Transverse colon (tissue), 4 donors: ENCODE data around the gene ARHGAP12. TPM values are rescaled to one million over a fixed set of nuclear protein-coding genes. Genes with fewer than 3 reads are reported as not detected.

Experiments used
- DNase-seq: peaks from one replicate; pipeline ENCODE4 v3.0.0-alpha.2; 2019
- H3K27ac ChIP-seq, 4 donors: fragments of 200-600 bp; sonication (generic); 2 replicates each; pipeline ENCODE4 v1.5.1; 2016 to 2018; ENCODE audit warnings: inconsistent platforms in 4 of 4
- H3K27me3 ChIP-seq: fragments of 200-600 bp; sonication (generic); 2 replicates; pipeline ENCODE4 v1.5.1; 2017; ENCODE audit warnings: inconsistent platforms
- H3K36me3 ChIP-seq, 4 donors: fragments of 200-600 bp; sonication (generic); 2 replicates each; pipeline ENCODE4 v1.5.1; 2017 to 2019; ENCODE audit warnings: inconsistent platforms in 4 of 4
- H3K4me1 ChIP-seq, 4 donors: fragments of 200-600 bp; sonication (generic); 2 replicates each; pipeline ENCODE4 v1.5.1; 2017 to 2020; ENCODE audit warnings: inconsistent platforms in 4 of 4
- H3K4me3 ChIP-seq, 4 donors: fragments of 200-600 bp; sonication (generic); 1 replicate in 1 of 4; 2 replicates in 3 of 4; pipeline versions ENCODE4 v1.5.1 to v1.6.1; 2017 to 2019; ENCODE audit warnings: inconsistent platforms in 4 of 4
- H3K9me3 ChIP-seq, 2 donors: fragments of 200-600 bp; sonication (generic); 2 replicates each; pipeline ENCODE4 v1.5.1; 2017 to 2019; ENCODE audit warnings: inconsistent platforms in 2 of 2
- EP300 ChIP-seq: sonication (generic); formaldehyde crosslinking; IDR thresholded peaks from one replicate; pipeline ENCODE4 v1.6.1; 2017; ENCODE audit warnings: antibody characterized with exemption, low read depth
- POLR2A ChIP-seq: fragments of 450-650 bp; IDR thresholded peaks from one replicate; pipeline ENCODE4 v1.6.1; 2016; ENCODE audit warnings: antibody characterized with exemption, mild to moderate bottlenecking, moderate library complexity
- POLR2AphosphoS5 ChIP-seq, 3 donors: sonication (generic); formaldehyde crosslinking; IDR thresholded peaks; one replicate each; pipeline ENCODE4 v1.6.1; 2016; ENCODE audit warnings: antibody characterized with exemption in 3 of 3
- WGBS, 2 donors: methylation state at CpG; one replicate each; pipeline ENCODE4 v1.1.5; 2018; ENCODE audit warnings: low coverage in 1 of 2; 5-methylcytosine and 5-hydroxymethylcytosine counted together
- in situ Hi-C, 4 donors: fragments of 200-750 bp; cut with MboI; loops; one replicate each; pipeline versions ENCODE4 v1.15.0 to v1.15.1; 2017; ENCODE audit warnings: low sequenced_read_pairs in 3 of 4, low pct_ligation_motif_present in 1 of 4, low pct_unique_long_range_greater_than_20kb in 1 of 4
- intact Hi-C: fragments of 100-400 bp; cut with DNase I; formaldehyde crosslinking; loops from one replicate; pipeline ENCODE4 v1.15.1; 2023; ENCODE audit warnings: low total_unique reads
- total RNA-seq, 4 donors: library from RNA; depleted of rRNA; stranded (reverse); fragments of >200 nt; gene quantifications; one replicate each; pipeline ENCODE4 v1.1.0, GENCODE V29; 2016
- TF ChIP-seq, protein P1 (sequence below), 5 experiments: fragments of 200-600 bp in 3 of 5; fragments of 450-650 bp in 2 of 5; sonication (generic) in 3 of 5; IDR thresholded peaks; 1 replicate in 2 of 5; 2 replicates in 3 of 5; pipeline ENCODE4 v1.5.1; 2016 to 2017; ENCODE audit warnings: antibody characterized with exemption in 5 of 5, inconsistent platforms in 3 of 5, mild to moderate bottlenecking in 2 of 5, moderate library complexity in 1 of 5

ARHGAP12 gene
- total RNA-seq, 4 donors from 2014 or later: 19.9 to 60.5 (median 46.1) TPM

DNA sequence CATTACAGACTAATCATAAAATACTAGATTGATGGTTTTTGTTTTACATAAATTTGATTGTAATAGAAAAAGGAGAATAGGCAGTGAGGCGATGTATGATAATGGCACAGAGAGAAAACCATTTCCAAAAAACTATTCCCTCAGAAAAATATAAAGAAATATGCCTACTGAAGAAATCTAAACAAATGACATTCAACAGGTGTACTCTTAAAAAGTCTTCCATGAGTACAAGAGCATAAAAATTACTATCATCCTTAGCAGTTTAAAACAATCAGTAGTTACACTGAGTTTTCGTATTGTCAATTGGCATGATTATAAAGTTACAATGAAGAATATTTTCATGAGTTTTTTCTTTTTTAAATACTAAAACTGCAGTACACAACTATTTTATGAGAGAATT lies 75.0 kb downstream of the ARHGAP12 start:
- Histone ChIP-seq H3K4me1 (no peaks in the 10 kb centered on the region), H3K27ac (no peak overlapping the region), H3K36me3 (peaks cover 0 to 7% (median 0%) of the 10 kb centered on the region in 4 donors), H3K27me3 (no peaks in the 10 kb centered on the region), H3K9me3 (no peaks in the 10 kb centered on the region), H3K4me3 (no peak overlapping the region)
- TF ChIP-seq, protein P1, sequence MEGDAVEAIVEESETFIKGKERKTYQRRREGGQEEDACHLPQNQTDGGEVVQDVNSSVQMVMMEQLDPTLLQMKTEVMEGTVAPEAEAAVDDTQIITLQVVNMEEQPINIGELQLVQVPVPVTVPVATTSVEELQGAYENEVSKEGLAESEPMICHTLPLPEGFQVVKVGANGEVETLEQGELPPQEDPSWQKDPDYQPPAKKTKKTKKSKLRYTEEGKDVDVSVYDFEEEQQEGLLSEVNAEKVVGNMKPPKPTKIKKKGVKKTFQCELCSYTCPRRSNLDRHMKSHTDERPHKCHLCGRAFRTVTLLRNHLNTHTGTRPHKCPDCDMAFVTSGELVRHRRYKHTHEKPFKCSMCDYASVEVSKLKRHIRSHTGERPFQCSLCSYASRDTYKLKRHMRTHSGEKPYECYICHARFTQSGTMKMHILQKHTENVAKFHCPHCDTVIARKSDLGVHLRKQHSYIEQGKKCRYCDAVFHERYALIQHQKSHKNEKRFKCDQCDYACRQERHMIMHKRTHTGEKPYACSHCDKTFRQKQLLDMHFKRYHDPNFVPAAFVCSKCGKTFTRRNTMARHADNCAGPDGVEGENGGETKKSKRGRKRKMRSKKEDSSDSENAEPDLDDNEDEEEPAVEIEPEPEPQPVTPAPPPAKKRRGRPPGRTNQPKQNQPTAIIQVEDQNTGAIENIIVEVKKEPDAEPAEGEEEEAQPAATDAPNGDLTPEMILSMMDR (IDR thresholded peaks at IDR 0.05): no peak
- TF ChIP-seq POLR2AphosphoS5 (IDR thresholded peaks at IDR 0.05) (no peak), POLR2A (no peak), EP300 (no peak)
- intact Hi-C loops (no loop called here), in situ Hi-C loops (loop anchor here in 3 of 4 donors (10.0 to 25.0 kb wide), 3 partner anchors 101 to 359 kb away; no protein-coding TSS in a partner anchor)
- DNase-seq: no peak
- 70 to 96% methylated on average over 2 of the region's 2 CpGs for WGBS, 2 donors

DNA sequence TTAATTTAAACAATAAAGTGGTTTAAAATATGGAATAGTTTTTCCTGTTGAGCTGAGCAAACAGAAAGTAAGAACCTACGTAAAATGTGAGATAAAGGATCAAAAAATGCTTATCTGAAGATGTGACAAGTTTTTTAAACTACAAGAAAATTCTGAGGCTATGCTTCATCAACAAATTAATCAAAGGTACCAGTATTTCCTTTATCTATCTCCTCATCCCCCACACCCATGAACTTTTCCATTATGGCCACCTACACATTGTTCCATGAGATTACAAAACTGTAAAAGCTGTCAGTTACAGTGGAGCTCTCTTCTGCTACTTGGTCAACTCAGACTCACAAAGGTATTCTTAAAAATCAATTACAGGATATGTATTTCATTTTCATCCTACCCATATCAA lies 77.4 kb downstream of the ARHGAP12 start:
- WGBS, 2 donors: 95% methylated on average over 1 of the region's 1 CpG
- Histone ChIP-seq H3K4me3 (no peak overlapping the region), H3K9me3 (no peaks in the 10 kb centered on the region), H3K27me3 (no peaks in the 10 kb centered on the region), H3K36me3 (no peaks in the 10 kb centered on the region), H3K27ac (no peak overlapping the region), H3K4me1 (no peaks in the 10 kb centered on the region)
- in situ Hi-C loops (loop anchor here in 3 of 4 donors (10.0 to 25.0 kb wide), 3 partner anchors 104 to 361 kb away; no protein-coding TSS in a partner anchor), intact Hi-C loops (no loop called here)
- no peak for DNase-seq
- TF ChIP-seq EP300: no peak
- TF ChIP-seq, protein P1 (IDR thresholded peaks at IDR 0.05): no peak
- TF ChIP-seq POLR2A: no peak
- TF ChIP-seq POLR2AphosphoS5 (IDR thresholded peaks at IDR 0.05): no peak

DNA sequence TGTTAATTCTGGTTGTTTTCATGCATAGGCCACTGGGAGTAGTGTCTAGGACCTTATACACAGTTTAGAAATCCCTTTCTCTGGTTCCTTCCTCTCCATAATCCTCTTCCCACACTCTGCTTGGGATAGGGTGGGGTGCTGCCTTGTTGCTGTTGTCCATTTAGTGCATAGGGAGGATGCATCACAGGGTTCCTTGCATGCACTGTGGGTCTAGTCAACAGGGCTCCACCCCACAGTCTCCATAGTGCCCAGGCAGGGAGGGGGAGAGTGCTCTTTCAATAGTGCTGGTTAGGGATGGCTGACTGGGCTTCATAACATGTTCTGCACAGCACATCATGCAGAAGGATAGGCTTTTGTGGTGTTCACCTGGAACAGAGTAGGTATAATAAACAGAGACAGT lies 81.1 kb downstream of the ARHGAP12 start:
- in situ Hi-C loops (no loop called here), intact Hi-C loops (no loop called here)

DNA sequence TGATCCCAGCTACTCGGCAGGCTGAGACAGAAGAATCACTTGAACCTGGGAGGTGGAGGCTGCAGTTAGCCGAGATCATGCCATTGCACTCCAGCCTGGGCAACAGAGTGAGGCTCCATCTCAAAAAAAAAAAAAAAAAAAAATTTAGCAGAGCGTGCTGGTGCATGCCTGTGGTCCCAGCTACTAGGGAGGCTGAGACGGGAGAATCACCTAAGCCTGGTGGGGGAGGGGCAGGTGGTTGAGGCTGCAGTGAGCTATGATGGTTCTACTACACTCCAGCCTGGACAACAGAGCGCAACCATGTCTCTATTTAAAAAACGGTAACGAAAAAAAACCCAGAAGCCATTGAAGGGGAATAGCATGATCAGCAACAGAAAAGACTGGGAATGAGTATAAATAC lies 89.9 kb downstream of the ARHGAP12 start:
- intact Hi-C loops: no loop called here
- Histone ChIP-seq H3K36me3 (peaks cover 0 to 9% (median 0%) of the 10 kb centered on the region in 4 donors), H3K27me3 (no peaks in the 10 kb centered on the region), H3K4me3 (no peak overlapping the region), H3K27ac (no peak overlapping the region), H3K9me3 (no peaks in the 10 kb centered on the region), H3K4me1 (no peaks in the 10 kb centered on the region)
- 97 to 100% methylated on average over 4 to 7 of the region's 7 CpGs for WGBS, 2 donors
- in situ Hi-C loops: no loop called here
- no peak for DNase-seq
- TF ChIP-seq POLR2A (no peak), POLR2AphosphoS5 (IDR thresholded peaks at IDR 0.05) (no peak), EP300 (no peak)
- TF ChIP-seq, protein P1 (IDR thresholded peaks at IDR 0.05): no peak

More for the DNA sequence above, 81.1 kb downstream of the ARHGAP12 start:
- TF ChIP-seq POLR2A: no peak
- TF ChIP-seq, protein P1 (IDR thresholded peaks at IDR 0.05): no peak
- no peak for TF ChIP-seq EP300
- no peak for TF ChIP-seq POLR2AphosphoS5 (IDR thresholded peaks at IDR 0.05)
- H3K27me3 ChIP-seq: no peaks in the 10 kb centered on the region
- H3K4me3 ChIP-seq: no peak overlapping the region
- peaks cover 0 to 9% (median 0%) of the 10 kb centered on the region in 4 donors for H3K36me3 ChIP-seq
- no peaks in the 10 kb centered on the region for H3K9me3 ChIP-seq
- no peak for DNase-seq
- H3K27ac ChIP-seq: no peak overlapping the region
- no peaks in the 10 kb centered on the region for H3K4me1 ChIP-seq
